SK-N-DZ (cell line): ENCODE results near the gene TSPAN3.

Source experiments
- DNase-seq: peaks from one replicate; pipeline ENCODE4 v3.0.0-alpha.2; 2015; ENCODE audit warnings: low spot score

The TSPAN3 gene

GRCh38 chr15:77033729-77034671 is 36.9 kb downstream of the TSPAN3 start:
- DNase-seq: no peak

GRCh38 chr15:77033417-77033728 is 37.5 kb downstream of the TSPAN3 start:
- DNase-seq: no peak

GRCh38 chr15:77032647-77033416 is 38.1 kb downstream of the TSPAN3 start:
- DNase-seq: no peak

- no peak for DNase-seq
Observed at GRCh38 chr15:77032052-77032646, 38.8 kb downstream of the TSPAN3 start.

- DNase-seq: peak; percentile 76
Observed at GRCh38 chr15:77031376-77032050, 39.4 kb downstream of the TSPAN3 start.

- DNase-seq: no peak
Observed at GRCh38 chr15:77030928-77031375, 40.0 kb downstream of the TSPAN3 start.

GRCh38 chr15:77030048-77030927 is 40.6 kb downstream of the TSPAN3 start:
- DNase-seq: peak; percentile 68

- DNase-seq: no peak
Observed at GRCh38 chr15:77029166-77030047, 41.5 kb downstream of the TSPAN3 start.

- DNase-seq: no peak
Observed at GRCh38 chr15:77028451-77029165, 42.3 kb downstream of the TSPAN3 start.

- no peak for DNase-seq
Observed at GRCh38 chr15:77027697-77028450, 43.0 kb downstream of the TSPAN3 start.

GRCh38 chr15:77027111-77027696 is 43.7 kb downstream of the TSPAN3 start:
- DNase-seq: no peak

- no peak for DNase-seq
Observed at GRCh38 chr15:77026501-77027110, 44.3 kb downstream of the TSPAN3 start.

GRCh38 chr15:77025941-77026411 is 44.9 kb downstream of the TSPAN3 start:
- no peak for DNase-seq

- DNase-seq: no peak
Observed at GRCh38 chr15:77025083-77025901, 45.6 kb downstream of the TSPAN3 start.

GRCh38 chr15:77024273-77025082 is 46.4 kb downstream of the TSPAN3 start:
- DNase-seq: peak; percentile 66
